NCI-H2081 (cell line): ENCODE data around the gene ATP8A2.
A peak's percentile ranks its signal among the peaks of the same experiment; 100 is the strongest.

Experiments used
- DNase-seq, 2 experiments: peaks; one replicate each; lab custom pipeline; 2025; lab: John Stamatoyannopoulos, UW

The ATP8A2 gene

DNA sequence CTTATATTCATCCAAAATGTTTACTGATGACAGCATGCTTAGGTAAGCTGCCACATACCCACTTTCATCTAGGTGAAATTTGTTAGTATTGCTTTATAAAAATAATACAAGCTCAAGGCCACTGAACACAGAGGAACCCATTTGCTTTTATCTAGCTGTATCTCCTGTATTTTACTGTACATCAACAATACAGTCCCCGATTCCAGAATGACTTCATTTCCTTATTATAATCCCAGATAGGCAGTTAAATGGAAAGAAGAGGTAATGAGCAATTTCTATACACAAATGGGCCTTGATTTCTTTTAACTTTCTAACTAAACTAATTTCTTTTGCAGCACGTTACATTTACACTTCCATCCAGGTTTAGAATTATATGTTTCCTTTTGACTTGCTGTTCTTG is 593.8 kb downstream of the ATP8A2 start:
- DNase-seq, result no peak

DNA sequence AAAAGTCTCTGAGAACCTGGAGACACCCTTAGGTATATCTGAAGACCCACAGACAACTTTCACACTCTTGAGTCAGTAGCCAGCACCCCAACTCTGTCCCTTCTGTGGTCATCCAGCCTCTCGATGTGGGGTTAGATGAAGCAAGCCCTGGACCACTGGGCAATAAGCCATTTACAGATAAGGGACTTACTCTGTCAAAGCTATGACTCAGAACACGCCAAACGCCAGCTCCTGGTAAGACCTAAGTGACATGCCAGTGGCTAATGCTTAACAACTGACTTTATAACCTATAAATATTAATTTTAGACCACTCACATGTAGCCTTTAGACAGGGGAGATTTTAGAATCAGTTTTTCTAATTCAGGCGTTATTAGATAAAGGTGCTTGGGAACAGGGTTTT is 594.3 kb downstream of the ATP8A2 start:
- DNase-seq, result no peak

DNA sequence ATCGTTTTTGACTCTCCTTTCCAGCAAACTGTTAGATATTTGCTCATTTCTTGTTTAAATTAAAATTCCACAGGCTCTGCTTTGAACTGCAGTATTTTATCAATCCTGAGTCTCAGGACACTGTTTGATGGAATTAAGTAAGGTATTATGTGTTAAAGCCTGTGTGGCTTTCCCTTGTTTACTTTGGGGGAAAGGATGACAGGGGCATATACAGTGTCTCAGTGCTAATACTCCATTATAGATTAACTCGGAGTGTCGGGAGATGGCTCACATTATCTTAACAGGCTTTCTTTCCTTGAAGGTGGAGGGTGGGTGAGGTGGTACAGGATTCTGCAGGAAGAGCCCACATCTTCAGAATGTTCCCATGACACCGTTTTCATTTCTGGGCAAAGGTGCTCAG is 595.4 kb downstream of the ATP8A2 start:
- no peak for DNase-seq

DNA sequence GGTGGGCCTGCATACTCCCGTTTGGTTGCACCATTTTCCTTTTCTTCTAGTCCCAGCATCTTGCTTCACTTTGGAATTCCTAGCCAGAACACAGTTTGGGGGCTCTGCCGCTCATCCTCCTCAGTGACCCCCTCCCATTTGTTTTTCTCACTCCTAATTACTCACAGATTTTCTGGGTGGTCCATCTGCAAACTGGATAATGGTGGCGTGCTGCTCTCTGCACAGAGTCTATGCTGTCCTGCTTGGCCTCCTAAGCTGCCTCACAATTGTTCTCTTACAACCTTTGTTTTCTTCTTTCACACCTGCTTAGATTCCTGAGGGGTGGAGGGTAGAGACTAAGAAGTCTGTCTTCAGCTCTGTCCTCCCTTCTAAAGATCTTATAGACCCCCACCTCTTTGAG is 599.3 kb downstream of the ATP8A2 start:
- DNase-seq, result no peak

DNA sequence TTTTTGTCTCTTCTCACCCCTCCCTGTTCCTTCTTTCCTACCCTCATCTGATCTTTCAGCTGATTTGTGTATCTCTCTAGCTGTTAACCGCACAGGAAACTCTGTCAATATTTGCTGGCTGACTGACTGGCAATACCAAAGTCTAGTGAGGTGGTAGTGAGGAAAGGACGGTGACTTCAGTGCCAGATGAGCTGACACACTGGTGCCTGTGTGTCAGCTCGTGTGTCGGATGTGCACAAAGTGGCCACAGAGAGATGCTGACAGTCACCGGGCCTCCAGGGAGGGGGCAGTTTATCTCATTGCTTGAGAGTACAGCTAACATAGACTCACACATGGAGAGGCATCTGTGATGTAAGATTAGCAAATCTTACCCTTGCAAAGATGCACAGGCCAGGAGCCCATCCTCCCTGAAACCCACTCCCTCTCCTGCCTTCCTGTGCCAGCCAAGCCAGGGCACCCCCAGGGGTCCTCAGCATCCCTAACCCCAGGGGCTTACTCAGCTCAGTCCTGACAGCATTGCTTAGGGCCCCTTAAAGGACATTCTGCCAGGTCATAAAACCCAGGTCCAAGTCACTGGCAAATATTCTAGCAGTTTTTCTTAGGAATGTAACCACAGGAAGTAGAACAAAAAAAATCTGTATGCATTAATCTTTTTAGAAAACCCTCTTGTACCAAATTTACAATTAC is 599.8 kb downstream of the ATP8A2 start:
- DNase-seq, result peak in 1 of 2 experiments; percentile 37

DNA sequence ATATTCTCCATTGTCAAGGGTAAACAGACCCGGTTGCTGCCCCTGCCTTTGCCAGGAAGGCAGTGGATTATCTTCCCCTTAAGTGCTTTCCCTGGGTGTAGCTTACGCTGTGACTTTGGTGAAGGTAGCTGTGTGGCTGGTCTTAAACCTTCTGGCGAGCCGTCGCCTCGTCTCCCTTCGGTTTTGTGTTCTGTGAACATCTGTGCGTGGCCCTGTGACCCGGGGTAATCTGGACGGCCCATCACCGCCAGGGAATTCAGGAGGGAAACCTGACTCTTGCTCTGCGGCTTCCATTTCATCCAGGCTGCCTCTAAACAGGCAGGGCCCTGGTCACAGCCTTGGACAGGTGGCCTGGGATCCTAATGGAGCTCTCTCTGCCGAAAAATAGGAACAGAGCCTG is 601.3 kb downstream of the ATP8A2 start:
- peak in 1 of 2 experiments; percentile 28 for DNase-seq

DNA sequence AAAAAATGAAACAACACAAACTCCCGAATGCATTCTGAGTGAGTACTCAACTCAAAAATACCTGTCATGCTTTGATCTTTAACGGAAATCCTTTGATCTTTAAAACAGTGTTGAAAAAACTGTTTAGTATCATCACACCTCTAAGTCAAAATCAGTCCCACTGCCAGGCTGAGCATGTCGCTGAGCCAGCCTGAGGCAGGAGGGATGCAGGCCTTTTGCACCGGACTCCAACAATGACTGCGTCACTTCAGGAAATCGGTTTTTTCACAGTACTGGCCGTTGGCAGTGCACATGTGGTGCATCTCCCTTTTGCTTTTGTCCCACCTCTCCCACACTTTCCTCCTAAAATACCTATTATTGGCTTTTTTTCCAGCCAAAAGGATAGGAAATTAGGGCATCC is 601.8 kb downstream of the ATP8A2 start:
- DNase-seq, result no peak

DNA sequence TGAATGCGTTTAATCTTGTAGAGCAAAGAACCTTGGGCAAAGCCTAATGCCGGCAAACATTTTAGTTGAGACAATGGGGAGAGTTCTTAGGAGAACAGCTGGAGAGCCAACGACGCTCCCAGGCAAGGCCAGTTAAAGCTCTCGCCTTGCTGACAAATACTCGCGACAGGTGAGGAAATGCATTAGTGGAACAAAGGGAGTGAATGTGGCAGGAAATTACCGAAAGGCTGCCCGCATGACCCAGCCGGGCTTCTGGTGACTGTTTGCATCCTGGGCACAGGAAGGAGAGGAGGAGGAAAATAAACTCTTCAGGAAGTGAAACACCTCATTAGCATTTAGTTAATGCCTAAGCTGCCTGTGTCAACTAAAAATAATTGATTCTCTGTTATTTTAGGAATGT is 605.4 kb downstream of the ATP8A2 start:
- DNase-seq, result peak; percentile 54 to 84

DNA sequence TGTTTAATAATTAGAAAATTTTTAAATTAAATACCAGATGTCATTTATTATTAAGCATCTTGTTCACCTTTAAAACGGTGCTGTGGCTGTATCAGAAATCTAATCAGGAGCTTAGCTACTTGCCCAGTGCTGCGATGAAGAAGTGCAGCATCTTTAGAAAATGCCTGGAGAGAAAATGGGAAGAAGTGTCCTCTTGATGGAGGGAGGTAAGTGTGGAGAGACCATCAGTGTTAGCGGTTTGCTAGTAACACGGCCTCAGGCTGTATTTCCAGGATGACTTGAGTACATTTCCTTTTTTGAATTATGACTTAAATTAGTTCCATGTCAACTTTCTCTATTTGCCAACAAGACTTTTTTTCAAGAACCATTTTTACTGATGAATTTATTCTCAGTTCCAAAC is 605.9 kb downstream of the ATP8A2 start:
- no peak for DNase-seq

DNA sequence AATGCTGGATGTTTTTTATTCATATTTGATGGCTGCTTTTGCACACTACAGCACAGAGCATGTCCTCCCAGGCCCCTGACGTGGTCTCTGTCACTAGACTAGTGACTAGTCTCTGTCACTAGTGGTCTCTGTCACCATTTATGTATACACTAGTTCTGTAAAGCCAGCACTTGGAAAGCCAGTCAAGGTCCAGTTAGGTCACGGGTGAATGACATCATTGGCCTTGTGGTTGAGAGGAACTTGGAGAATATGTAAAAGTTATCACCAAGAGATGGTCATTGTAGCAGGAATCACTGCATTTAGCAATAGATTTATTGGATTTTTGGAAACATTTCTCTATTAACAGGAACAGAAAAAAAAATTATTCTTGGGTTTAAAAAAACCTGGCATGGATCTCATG is 607.2 kb downstream of the ATP8A2 start:
- no peak for DNase-seq

DNA sequence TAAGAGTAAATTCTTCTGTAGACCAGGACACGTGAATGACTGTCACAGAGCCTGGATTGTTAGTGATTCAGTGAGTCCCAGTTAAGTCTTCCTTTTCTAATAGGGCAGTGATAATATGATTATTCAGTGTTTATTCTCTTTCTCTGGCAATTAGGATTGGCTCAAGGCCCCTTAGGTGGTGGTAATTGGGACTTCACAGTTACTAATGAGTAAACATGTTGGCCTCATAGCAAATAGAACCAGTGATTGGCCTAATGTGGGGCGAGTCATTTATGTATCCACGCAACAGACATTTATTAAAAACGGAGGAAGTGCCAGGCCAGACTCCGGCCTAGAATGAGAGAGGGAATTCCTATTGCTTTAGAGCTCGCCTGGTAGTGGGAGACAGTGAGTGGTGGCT is 607.6 kb downstream of the ATP8A2 start:
- DNase-seq, result no peak

DNA sequence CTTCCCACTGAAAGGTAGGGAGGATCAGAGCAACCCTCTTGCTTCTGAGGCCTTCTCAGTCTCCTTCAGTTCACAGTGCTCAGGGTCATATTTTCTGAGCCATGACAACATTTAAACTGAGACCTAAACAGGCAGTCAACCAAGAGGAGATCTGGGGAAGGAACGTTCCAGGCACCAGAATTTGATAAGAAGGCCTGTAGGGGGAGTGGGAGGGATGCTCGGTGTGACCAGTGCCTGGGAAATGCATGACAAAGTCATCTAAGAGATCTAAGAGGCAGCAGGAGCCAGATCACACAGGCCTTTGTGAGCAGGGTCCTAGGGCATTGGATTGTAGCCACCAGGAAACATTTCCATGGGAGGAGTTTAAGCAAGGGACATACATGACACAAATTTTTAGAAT is 608.5 kb downstream of the ATP8A2 start:
- DNase-seq, result peak in 1 of 2 experiments; percentile 9

DNA sequence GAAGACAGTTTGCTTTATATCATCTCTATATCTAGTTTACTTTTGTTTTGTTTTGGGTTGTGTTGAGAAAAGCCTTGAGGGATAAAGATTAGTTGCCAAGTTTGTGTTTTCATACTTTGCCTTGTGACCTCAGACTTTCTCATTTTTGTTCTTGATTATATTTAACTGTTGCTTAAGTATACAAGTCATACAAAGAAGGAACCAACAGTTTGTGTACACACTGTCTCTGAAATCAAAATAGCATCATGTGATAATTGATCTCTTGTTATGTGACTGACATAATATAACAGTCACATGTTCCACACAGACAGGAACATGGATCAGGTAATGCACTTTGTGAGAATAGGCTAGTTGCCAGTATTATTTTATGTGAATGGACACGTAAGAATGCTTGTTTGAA is 609.3 kb downstream of the ATP8A2 start:
- peak in 1 of 2 experiments; percentile 22 for DNase-seq

DNA sequence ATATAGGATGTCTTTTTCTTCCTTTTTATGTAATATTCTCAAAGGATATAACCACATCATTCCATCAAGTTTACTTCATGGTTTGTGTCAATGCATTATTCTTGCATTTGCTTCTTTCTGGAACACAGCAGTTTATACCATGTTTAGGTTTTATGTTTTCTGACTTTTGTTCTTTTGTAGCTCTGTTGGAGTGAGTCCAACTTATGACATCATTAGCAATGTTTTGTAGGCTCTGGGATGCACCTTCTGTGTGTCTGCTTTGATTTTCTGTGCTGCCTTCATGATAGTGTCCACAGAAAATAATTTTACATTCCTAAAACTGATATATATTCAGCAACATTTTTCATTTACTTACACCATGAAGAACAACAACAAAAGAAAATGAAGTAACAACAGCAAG is 611.1 kb downstream of the ATP8A2 start:
- DNase-seq, result no peak

DNA sequence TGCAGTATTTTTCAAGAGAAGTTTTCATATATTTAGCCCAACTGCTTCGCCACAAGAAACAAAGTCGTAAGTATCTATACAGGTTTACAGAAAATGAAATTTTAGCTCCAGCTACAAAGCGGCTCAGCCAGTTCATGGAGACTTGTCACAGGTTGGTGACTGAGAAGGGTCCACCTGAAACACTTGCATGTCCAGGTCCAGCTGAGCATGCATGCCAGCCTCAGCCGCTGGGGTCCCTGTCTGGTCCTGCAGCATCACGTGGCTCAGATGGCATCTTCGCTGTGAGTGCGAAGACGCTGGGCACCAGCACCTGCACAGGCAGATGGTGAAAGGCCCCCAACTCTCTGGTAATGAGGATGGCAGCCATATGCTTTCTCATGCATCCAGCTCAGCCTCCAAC is 616.2 kb downstream of the ATP8A2 start:
- DNase-seq, result no peak

DNA sequence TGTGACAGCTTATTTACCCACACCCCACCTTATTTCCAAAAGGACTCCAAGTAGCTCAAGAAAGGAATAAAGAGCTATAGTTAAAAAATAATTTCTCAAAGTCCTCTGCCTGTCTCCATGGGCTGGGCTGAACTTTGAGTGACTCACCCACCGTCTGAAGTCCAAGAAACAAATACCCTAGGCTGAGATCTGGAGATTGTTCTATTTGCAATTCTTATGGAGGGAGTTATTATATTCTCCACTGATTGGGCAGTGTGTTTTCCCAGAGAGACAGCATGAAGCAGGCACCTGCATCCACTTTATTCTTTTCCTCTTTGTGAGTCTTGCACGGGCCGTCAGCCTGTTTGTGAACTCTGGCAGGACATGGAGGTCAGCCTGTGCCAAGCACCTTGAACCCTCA is 616.9 kb downstream of the ATP8A2 start:
- no peak for DNase-seq

DNA sequence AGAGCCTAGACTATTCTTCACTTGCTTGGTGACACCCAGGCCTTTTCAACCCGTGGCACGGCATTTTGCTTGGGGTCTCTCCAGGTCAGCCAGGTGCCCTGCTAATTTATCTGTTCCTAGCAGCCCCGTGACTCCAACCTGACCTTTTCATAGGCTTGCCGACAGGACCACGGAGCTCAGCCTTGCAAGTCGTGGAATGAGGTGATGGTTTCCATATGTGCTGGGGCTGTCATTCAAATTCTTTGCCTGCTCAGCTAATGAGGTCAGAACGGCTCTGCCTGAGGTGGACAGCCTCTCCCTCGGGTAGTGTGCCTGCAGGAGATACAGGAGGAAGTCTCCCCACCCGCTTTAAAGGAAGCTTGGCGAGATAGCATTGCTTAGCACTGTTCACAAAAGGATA is 619.0 kb downstream of the ATP8A2 start:
- no peak for DNase-seq

DNA sequence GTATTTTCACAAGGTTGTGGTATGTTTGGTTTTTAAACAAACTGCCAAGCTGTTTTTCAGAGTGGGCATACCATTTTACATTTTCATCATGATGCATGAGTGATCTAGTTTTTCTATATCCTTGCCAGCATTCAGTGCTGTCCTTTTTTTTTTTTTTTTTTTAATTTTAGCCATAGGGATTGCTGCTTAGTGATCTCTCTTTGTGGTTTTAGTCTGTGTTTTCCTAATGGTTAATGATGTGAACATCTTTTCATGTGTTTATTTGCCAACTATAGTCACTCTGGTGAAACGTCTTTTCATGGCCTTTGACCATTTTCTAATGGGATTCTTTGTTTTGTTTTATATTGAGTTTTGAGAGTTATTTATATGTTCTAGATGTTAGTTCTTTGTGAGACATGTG is 620.3 kb downstream of the ATP8A2 start:
- no peak for DNase-seq

DNA sequence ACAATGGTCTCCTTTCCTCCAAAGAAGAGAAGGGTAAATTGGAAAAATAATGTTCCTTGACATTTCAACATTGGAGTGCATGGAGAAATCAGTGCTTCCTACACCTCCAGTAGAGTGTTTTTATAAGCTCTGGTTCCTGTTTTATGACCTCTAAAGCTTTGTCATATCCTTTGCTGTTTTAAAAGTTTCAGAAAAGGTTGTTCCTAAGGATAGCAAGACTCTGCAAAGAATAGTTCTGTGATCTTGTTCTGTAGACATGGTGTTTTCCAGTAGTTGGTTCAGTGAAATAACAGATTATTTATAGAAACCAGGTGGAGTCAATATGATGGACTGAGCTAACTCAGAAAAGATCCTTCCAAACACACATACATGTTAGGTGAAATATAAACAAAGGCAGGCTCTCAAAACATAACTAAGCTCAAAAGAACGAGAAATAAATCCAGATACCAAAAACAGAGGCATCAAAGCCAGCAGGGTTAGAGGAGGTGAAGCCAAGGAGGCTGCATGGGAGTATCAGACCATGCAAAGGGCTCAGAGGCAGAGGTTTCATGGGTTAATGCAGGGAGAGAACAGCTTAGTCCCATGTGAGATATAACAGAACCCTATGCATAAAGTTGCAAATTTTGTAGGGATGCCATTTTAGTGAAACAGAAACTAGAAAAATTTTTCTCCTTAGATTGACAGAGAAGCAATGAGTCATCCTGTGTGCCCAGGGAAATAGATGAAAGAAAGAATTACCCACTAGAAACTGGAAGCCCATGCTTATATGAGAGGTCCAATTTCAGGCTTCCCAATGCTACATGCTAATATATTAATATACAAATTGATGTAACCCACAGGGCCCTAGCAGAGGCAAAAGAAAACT is 635.7 kb downstream of the ATP8A2 start:
- DNase-seq, result no peak

DNA sequence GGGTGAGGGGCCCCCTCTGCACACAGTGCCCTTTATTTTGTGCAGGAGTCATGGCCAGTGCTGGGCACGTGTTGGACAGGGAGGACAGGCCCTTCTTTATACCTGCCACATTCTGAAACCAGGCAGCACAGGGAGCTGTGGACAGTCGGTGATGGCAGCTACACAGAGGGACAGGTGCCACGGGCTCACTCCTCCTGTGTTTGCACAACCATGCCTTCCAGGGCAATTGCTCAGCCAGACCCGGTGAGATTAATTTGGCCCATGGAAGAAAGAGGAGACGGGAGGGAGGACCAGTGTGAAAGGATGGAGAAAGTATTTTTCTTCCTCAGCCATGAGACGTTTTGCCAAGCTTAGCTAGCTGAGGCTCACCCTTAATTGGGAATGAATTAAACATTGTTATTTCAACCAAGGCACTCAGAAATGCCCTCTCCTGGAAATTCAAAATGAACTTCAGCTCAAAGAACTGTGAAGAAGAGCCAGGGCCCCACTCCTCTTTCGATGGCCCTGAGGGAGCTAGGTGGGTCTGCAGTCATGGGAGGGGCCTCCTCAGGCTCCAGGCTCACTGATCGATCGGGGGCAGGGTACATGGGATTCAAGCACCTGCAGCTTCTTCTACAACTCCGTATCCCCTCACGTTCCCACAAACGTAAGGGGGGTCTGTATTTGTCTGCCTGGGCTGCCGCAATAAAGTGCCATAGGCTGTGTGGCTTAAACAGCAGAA is 638.9 kb downstream of the ATP8A2 start:
- peak in 1 of 2 experiments; percentile 15 for DNase-seq

DNA sequence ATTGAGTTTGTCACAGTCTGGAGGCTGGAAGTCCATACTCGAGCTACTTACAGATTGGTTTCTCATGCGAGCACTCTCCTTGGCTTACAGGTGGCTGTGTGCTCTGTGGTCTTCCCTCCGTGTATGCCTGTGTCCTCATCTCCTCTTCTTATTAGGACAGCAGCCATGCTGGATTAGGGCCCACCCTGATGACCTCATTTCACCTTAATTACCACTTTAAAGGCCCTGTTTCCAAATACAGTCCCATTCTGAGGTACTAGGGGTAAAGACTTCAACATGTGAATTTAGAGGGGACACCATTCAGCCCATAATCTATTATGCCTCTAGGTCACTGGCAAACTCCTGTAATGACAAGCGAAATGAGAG is 639.4 kb downstream of the ATP8A2 start:
- DNase-seq, result no peak

DNA sequence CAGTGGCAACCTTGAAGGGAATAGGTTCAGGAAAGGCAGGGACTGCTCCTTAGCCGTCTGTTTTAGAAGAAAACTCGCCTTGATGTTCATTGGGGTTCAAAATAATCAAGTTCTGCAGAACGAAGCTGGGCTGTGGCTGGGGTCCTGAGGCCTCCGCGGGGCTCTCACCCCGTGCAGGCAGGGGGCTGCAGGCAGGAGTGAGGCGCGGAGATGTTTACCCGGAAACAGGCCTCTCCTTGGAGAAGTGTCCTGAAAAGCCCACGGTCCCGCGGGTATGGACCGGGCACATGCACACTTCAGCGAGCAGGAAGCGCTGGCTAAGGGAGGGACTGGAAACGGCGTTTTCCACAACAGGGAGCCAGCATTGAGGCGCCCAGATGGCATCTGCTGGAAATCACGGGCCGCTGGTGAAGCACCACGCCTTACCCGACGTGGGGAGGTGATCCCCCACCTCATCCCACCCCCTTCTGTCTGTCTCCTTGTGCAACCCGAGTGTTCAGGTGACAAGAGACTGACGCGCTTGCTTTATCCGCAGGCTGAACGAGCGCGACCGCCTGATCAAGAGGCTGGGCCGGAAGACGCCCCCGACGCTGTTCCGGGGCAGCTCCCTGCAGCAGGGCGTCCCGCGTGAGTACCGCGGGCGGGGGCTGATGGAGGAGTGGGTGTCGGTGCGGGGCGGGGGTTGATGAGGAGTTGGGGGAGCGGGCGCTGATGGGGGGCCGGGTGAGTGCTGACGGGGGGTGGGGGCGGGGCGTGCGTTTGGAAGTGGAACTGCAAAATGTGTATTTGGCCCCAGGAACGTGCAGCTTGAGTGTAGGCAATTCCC is 640.4 kb downstream of the ATP8A2 start:
- no peak for DNase-seq
